Germinal center (tissue), 1 donor: Measurements from ENCODE around the gene CAMK4.

Experiments
- DNase-seq: peaks from one replicate; pipeline ENCODE4 v3.0.0; 2012; ENCODE audit warnings: mixed read lengths, low spot score

CAMK4 gene

DNA sequence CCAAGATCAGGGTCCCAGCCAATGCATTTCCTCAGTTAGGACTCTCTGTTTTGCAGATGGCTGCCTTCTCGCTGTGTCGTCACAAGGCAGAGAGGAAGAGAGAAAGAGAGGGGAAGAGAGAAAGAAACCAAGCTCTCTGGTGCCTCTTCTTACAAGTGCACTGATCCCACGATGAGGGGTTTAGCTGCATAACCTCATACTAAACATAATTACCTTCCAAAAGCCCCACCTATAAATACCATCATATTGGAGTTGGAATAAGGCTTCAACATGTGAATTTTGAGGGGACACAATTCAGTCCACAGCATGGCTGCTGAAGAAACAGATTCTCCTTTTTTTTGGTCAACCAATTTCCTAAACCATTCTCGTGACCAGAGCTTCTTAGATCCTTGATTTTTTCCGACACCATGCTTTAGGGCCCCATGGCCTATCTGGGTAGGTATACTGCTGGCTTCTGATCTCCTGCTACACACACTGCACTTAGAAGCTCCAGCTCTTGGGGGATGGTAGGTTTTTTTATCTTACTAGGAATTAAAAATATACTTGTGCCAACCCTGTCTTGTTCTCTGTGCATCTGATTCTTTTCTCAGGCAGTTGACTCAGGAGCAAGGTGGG lies 5.1 kb downstream of the CAMK4 start:
- DNase-seq = no peak

DNA sequence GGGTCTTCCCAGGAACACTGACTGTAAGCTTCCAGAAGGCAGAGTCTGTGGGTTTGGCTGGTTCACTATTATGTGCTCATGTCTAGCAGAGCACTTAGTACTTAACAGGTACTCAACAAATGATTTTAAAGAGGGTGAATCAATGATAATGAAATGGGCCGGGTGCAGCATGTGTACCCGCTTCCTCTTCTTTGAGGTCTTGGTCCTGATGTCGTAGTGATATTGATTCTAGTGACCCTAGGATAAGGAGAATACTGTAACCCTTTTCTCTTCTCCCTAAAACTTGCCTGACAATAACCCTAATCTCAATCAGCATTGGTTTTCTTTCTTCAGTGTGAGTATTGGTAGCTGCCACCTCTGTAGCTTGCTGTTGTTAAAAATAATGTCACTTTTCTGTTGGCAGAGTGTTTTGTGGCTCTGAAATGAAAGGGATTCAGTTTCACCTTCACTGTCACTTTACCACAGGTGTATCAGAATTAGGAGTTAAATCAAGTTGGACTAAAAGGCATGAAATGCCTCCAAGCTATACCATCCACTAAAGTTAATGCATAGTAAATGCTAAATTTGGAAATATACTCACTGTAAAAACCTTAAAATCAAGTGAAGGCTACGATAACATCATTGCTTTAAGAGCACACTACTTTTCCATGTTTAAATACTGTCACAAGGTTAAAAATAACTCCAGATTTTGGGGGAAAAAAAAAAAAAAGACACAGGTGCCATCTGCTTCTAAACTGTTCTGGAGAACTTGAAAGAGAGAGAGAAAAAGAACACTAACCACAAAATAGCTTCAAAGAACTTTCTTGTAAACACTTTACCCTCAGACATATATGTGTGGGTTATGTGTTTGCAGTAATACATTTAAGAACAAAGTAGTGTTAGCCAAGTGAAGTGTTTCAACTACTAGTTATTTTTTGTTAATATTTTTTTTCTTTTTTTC lies 6.0 kb downstream of the CAMK4 start:
- no peak for DNase-seq

DNA sequence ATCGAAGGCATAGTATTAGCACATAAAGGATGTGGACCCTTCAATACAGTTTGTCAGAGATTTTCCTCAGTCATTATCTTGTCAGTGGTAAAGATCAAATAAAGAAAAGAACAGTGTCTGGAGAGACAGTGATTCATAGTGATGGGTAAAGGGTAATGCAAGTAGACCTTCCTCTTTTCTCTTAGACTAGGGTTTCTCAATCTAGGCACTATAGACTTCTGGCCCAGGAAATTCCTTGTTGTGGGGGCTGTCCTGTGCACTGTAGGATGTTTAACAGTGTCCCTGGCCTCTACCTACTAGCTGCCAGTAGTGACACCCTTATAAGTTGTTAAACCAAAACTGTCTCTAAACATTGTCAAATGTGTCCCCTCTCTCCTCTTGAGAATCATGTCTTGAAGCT lies 6.9 kb downstream of the CAMK4 start:
- DNase-seq = no peak

DNA sequence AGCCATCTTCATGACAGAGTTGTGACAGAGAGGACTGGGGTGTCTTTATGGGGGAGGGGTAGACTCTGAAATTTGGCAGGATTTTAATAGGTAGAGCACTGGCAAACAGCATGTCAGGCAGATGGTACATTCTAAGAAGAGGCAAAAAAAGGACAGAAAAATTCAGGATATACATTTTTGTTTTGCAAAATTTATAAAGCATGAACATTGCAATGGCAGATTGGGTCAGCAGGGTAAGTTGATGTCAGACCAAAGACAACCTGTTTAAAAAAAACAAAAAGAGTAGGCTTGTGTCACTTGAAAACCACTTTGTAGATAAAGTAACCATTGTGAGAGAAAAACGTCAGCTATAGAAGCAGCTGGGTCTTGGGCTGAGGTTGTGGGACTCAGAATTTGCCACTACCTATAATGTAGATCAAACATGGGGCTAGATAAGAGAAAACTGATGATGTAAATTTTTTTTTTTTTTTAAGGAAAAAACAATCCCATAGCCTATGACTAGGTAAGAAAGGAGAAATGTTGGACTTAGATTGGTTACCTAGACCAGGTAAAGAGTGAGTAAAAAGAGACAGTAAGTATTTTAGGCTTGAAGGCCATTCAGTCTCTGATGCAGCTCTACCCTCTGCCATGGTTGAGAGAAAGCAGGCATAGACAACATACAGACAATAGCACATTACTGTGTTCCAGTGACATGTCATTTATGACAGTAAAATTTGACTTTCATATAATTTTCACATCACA lies 8.3 kb downstream of the CAMK4 start:
- no peak for DNase-seq

DNA sequence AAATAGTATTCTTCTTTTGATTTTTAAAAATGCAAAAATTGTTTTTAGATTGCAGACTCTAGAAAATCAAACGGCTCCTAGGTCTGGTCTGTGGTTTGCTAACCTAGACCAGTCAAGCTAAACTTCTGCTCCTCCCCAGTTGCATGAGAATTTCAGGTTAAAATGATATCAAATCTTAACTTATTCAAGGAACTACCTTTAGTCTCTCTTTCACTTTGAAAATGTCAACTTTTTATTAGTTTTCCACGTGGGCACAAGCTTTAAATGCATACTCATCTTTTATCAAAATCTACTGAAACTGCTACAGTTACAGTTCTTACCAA lies 8.8 kb downstream of the CAMK4 start:
- no peak for DNase-seq

DNA sequence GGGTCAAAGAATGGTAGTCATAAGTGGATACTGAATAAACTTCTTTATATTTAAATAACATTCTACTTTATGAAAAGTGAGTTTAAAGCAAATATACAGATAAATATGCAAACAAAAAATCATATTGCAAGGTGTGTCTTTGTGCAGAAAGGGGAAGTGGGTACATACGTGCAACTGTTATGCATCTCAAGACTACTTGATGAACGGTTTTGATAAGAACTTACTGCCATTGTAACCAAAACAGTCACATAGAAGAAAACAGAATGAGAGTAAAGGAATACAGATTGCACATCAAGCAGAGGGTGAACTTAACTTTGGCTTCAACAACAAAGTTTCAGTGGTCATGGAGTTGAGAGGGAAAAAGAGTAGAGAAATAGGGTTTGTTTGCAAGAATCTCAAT lies 9.9 kb downstream of the CAMK4 start:
- no peak for DNase-seq

DNA sequence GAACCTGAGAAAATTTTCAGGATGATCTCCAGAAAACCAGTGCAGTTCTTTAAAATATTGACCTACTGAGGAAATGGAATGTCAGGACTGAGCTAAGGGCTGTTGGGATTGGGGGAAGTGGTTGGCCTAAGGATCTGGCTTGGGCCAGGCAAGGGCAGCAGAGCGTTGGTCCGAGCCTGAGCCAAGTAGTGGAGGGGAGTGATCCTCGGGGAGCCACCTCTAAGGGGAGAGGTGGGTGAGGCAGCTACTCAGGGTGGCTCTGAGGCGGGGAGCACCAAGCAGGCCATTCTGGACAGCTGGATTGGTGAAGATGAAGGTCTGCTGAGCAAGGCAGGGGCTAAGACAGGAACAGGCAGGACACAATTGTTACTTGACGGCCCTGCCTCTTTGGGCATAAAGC lies 11.5 kb downstream of the CAMK4 start:
- no peak for DNase-seq

DNA sequence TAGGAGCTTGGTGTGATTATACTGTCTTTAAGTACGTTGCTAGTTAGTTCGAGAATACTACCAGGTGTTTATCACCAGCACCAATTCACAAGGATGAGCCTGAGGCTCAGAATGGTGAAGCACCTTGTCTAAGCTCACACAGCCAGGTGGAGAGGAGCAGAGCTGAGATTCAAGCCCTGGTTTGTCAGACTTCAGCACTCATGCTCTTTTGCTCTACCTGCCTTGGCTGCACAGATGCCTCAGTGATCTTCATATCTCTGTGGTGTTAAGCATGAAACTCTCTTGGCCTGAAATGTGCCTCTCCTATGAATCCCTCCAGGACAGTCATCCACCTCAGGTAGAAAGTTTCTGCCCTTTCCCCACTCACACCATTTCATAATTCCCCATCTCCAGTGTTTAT lies 12.2 kb downstream of the CAMK4 start:
- DNase-seq = no peak

DNA sequence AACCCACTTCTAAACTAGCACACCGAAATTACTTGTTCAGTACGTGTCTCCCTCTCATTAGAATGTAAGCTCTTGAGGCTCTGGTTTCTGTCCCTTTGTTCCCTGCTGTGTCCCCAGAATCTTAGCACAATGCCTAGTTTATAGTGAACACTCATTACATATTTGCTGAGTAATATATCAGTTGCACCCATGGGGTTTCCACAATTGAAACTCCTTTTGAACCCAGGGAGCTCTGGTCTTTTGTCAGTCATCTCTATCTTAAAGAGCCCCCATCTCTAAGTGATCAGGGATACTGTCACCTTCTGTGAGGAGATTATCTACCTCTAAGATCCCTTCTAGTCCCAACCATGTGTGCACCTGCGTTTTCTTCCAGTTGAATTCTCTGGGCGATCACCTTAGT lies 12.8 kb downstream of the CAMK4 start:
- no peak for DNase-seq

DNA sequence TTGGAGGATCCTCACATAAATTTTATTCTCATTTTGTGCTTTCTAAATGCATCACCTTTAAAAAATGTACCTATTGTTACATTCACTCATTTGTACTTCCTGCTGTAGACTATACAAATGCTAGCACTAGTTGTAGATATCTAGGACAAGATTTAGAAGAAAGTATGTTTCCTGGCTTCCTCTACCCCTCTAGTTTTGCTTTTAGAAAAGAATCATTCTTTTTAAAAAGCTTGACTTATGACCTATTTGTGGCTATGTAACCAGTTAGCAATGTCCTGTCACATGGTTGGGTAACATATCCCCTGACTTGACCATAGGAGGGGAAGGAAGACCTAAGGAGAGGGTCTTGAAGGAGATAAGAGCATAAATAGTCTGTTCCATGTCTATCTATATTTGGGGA lies 13.3 kb downstream of the CAMK4 start:
- DNase-seq = no peak

DNA sequence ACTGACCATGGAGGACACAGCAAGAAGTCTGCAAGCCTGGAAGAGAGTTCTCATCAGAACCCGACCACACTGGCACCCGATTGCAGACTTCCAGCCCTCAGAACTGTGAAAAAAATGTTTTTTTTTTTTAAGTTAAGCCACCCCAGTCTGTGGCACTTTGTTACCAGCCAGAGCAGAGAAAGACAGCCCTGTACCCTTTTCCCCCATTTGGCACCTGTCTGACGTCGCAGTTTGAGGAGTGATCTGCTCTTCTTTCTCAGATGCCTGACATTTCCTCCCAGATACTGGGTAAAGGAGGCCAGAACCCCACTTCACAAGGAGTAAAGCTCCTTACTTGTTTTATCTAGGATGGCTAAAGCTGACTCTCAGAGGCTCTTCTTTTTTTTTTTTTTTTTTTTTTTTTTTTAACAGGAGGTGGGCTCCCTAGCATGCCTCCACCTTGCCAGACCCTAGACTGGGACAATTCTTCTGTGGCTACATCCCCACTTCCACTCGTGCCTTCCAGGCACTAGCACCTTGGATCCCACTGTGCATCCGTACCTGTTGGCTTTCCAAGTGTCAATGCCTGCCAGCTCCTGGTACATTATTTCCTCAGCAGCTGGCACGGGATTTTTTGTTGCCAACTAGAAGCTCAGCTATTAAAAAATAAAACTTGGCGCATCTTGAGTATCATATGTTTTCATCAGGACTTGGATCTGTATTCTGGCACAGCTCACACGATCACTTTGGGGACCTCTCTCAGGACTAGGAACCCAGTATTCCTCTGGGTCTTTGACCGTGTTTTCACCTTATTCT lies 14.4 kb downstream of the CAMK4 start:
- no peak for DNase-seq

DNA sequence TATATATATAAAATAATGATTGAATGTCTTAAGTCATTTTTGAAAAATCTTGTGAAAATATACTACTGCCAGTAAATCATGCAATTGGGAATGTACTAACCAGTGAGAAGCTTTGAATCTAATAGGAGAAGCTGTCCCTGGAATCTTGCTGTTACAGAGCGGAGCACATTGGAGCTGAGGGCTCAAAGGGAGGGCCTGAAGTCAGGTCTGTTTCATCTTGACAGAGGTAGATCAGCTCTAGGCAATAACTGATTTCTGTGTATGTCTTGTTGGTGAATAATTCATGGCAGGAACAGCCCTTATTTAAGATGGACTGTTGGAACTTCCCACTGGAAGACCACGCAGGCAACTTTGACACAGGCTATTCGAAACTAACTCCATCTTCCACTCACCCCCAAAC lies 17.5 kb downstream of the CAMK4 start:
- DNase-seq = no peak

DNA sequence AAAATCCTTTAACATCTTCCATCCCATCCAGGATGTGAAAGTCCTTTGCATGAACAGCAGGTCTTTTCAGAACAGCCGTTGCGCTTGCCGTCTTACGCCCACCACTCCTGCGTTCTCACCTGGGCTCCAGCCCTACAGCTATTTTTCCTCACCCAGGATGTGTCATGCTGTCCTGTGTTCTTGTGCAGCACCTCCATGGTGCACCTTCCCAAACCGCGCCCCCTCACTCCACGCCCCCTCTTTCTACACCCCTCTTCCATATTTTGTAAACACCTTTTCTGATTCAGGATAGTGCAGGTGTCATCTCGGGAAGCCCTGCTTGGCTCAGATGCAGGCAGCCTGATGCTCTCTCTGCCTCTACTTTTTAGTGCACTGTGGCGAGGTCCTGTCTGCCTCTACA lies 18.4 kb downstream of the CAMK4 start:
- no peak for DNase-seq

DNA sequence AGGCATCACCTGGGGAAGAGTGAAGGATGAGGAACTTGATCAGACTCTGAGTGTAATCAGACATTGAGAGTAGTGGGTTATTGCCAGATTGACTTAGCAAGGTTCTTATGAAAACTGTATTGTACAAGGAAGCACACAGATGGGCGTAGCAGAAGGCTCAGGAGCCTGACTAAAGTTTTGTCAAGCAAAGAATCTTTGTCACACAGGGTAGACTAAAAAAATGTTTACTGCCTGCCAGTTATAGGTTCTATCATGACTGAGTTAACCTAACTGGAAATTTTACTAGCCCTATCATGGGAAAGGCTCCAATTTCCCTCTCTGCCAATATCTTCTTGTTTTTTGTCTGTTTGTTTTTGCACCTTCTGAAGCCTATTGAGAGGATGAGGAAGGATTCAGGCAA lies 19.1 kb downstream of the CAMK4 start:
- no peak for DNase-seq

DNA sequence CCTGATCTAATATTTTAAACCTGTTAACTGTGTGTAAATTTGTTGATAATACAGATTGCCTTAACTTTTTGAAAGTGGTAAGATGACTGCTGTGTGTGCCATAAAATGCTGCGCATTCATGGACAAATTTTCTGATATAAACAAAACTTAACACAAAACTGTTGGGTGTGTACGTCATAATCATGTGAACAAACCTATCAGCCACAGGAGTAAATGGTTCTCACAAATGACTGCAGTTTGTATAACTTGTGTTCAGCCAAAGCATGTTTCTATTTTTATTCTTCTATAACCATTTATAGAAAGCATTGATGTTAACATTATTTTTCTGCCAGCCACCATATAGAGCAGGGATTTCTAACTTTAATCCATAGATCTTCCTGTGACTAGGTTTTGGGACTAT lies 21.5 kb downstream of the CAMK4 start:
- no peak for DNase-seq

DNA sequence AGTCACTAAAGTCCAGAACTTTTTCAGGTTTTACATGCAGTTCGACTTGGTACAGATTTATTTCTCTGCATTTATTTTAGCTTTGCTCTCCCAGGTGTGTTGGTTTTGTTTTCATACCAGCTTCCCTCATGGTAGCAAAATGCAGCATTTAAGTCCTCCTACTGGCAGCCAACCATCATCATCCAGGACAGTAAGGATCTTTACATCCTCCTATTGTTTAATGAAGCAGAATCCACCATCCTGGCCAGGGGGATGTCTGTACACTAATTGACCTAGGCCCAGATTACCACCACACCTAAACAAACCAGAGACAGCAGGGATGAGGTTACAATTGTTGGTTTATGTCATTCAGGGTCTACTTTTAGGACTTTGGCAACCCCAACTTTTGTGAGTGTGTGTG lies 22.3 kb downstream of the CAMK4 start:
- no peak for DNase-seq

DNA sequence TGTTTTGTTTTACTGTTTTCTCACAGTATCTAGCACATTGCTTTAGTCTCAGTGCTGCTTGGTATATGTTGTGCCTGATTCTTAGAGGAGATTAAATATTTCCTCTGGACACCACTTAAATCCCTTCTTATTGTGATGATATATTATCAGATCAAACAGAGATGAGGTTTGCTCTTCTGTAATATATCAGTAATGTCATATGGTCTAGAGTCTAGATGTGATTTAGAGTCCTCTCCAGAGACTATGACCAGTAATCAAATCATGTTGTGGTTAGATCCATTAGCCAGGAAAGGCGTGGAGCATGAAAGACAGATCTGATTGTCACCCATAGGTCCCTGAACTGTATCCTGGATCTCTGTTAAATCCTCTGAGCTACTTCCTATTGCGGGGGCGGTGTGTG lies 24.4 kb downstream of the CAMK4 start:
- DNase-seq = no peak

DNA sequence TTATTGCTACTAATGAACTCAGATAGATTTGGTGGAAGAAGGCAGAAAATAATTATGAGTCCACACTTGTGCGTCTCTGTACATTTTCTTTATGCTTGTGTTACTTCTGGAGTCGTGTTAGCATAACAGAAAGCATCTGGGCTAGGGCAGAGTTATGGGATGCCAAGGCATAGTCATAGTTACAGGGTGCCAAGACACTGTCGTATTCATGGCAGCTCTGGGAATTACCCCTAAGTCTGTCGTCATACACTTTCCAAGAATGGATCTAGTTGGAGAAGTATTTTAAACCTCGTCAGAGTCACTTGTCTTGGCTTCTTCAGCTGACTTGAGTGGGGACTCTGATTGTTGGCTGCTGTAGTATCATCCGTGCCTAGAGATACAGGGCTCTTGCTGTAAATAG lies 27.7 kb downstream of the CAMK4 start:
- no peak for DNase-seq

DNA sequence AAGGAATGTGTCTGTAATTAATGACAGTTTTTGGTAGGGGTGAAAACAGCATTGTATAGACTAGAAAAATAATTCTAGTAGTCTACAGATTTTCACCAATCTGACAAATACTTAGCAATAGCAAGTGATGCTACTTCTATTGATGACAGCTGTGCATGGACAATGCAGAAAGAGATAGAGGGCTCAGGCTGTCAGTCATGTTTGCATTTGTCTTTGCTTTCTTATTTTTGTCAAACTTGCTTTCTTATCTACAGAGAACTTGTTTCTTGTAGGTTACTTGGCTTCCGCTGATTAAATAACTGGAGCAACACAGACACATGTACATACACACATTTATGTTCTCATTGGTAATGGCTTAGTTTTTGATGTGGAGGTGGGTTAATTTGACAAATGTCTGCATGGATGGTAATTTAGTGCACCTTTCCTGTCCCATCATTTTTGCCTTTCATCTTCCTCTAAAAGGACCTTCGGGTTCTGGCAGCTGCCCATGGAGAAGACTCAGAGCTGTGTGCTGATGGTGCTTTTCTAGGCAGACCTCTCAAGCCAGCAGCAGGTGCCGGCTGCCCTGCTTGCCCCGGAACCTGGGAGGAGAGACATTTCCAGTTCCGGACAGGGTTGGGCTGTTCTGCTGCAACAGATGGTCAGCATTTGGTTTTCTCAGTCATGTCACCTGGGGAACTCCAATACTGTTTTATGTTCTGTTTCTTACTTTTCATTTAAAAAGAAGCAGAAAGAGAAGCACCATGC lies 28.8 kb downstream of the CAMK4 start:
- no peak for DNase-seq

DNA sequence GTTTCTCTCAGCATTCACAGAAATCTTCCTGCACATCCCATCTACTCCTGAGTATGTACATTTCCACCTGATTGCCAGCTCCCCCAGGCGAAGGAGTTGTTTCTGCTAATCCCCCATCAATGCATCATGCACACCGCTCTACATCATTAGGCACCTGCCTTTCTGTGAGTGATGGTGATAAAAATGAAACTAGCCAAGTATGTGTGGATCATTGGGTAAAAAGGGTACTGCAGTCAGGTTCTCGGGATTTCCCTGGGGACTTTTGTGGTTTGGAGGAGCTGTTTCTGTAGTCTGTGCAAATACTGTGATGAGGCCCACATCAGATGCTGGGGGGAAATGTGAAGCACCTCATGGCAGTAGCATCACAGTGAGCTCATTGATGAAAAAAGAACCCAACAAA lies 30.4 kb downstream of the CAMK4 start:
- peak; percentile 19 for DNase-seq

DNA sequence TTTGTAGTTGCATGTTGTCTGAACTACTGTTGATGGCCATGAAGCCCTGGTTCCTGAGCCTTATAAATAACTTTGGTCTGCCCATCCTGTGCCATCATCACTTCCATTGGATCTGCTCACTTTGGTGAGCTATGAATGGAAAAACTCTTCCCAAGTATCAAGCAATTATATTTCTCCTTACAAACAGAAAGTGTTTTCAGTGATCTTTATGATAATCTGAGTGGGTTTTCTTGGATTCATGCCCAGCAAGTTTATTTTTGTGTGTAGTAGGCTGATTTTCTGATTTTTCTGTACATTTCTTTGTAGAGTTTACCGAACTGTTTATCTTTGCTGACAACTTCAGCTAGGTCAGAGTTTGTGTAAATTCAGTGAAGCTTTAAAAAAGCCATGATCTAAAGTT lies 31.0 kb downstream of the CAMK4 start:
- no peak for DNase-seq

DNA sequence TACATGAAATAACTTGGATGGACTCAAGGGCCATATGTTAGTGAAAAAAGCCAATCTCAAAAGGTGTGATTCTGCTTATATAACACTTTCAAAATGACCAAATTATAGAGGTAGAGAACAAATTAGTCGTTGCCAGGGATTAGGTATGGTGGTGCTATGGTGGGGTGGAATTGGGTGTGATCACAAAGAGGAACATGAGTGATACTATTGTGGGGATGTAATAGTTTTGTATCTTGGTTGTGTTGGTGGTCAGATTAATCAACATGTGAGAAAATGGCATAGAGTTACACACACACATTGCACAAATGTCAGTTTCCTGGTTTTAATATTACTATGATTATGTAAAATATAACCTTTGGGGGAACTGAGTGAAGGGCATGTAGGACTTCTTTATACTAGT lies 31.9 kb downstream of the CAMK4 start:
- DNase-seq = no peak
